ENCODE data around the gene RESF1.
"Not testable (repeated sequence)": the region's sequence is repeated elsewhere in the genome, so short reads cannot be mapped to it uniquely, and the experiment has no call there.

Gene RESF1, protein sequence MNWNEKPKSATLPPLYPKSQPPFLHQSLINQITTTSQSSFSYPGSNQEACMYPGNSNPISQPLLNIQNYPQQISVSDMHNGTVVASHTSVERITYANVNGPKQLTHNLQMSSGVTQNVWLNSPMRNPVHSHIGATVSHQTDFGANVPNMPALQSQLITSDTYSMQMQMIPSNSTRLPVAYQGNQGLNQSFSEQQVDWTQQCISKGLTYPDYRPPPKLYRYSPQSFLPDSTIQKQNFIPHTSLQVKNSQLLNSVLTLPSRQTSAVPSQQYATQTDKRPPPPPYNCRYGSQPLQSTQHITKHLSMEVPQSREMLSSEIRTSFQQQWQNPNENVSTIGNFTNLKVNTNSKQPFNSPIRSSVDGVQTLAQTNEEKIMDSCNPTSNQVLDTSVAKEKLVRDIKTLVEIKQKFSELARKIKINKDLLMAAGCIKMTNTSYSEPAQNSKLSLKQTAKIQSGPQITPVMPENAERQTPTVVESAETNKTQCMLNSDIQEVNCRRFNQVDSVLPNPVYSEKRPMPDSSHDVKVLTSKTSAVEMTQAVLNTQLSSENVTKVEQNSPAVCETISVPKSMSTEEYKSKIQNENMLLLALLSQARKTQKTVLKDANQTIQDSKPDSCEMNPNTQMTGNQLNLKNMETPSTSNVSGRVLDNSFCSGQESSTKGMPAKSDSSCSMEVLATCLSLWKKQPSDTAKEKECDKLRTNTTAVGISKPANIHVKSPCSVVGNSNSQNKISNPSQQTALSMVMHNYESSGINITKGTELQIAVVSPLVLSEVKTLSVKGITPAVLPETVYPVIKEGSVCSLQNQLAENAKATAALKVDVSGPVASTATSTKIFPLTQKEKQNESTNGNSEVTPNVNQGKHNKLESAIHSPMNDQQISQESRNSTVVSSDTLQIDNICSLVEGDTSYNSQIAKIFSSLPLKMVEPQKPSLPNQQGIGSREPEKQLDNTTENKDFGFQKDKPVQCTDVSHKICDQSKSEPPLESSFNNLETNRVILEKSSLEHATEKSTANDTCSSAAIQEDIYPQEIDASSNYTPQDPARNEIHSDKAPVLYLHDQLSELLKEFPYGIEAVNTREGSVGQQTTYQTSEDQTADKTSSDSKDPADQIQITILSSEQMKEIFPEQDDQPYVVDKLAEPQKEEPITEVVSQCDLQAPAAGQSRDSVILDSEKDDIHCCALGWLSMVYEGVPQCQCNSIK (N-terminal part only)

DNA sequence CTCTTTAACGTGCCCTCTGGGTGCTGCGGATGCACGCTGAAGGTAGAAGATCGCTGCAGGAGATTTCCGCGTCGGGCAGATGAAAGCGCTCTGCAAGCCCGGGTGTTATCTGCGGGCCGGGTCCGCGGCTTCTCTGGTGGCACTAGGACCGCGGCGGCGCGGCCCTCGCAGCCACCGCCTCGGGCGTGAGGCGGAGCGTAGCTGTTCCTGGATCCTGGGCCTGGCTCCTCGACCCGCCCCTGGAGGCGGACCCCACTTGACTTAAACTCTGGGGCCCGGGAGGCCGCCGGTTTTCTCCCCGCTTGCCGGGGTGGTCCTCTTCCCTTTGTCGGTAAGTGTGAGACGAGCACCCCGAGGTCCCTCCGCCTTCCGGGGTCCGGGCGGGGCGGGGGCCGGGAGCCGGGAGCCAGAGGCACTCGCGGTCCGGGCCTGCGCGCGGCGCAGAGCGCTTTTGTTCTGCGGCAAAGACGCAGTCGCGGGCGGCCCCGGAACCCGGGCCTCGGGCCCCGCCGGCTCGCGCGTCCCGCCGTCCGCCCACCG lies at the start of gene RESF1:
Gene RESF1 (plus strand): TSS at position 255 of the 540 bp plus-strand sequence. CDS start 21,541 bp downstream, outside the sequence.
- no peak for FAIRE-seq

DNA sequence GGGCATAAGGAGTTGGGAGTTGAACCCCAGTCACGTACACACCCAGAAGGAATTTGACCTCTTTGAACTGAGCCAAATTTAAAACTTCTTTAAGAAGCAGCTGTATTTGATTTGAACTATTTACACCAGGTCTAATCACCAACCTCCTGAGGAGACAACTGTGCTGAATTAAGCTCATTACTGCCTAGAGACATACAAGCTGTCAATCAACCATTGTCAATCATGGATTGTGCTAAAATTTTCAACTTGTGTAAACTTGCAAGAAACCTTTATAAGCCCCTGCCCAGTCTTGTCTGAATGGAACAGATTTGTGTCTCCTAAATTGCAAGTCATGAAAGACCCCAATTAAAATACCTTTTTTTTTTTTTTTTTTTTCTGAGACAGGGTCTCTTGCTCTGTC lies 44.3 kb upstream of the RESF1 start:
- FAIRE-seq: no peak

DNA sequence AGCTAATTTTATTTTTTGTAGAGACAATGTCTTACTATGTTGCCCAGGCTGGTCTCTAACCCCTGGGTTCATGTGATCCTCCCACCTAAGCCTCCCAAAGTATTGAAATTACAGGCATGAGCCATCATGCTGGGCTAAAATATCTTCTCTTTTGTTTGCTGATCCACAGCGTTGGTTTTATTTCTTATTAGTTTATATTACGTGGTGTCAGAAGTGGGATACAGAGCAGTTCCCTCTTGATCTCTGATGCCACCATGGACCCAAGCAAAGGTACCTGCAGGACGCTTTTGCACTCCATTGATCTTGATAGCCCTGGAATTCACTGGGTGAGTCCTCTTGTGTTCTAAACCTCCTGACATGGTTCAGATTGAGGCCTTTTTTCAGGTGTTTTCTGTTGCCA lies 43.8 kb upstream of the RESF1 start:
- FAIRE-seq: no peak

- FAIRE-seq: no peak
Measured at GRCh38 chr12:31922341-31923062, 36.7 kb upstream of the RESF1 start.

- FAIRE-seq: no peak
Measured at GRCh38 chr12:31923063-31923412, 36.2 kb upstream of the RESF1 start.

GRCh38 chr12:31928246-31929026 lies 30.8 kb upstream of the RESF1 start:
- no peak for FAIRE-seq

DNA sequence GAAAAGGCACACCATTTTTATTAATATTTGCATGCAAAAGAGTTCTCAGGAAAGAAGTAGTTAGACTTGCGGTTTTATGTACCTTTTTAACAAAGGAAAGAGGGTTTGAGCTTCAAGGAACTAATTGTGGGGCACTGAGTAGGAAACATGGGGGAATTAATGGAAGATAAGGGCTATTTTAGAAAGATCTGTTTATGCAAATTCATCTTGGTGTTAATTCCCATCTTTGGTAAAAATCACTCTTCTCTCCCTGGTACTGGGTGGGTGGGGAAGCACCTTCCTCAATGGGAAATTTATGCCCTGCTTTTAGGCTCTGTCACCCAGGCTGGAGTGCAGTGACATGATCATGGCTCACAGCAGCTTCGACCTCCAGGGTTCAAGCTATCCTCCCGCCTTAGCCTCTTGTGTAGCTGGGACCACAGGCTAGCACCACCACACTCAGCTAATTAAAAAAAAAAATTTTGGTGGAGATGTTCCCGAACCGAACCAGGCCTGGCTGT lies 30.1 kb upstream of the RESF1 start:
- no peak for FAIRE-seq

GRCh38 chr12:31931796-31932715 lies 27.2 kb upstream of the RESF1 start:
- FAIRE-seq: no peak

DNA sequence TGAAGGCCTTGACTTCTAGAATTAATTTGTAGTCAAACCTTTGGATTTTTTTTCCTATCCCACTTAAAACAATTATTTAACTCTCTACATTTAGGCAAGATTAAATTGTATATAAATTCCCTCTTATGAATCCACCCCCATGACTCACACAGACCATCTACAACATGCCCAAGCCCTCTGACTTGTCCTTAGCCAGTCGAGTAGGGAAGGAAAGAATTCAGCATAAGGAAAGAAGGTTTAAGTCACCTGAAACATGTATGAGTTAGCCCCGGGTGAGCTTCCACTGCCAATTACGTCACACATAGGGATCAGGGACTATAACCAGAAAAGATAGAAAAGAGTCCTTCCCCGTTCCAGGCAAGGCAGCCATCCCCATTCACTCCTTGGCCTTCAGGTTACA lies 14.9 kb upstream of the RESF1 start:
- FAIRE-seq: no peak

DNA sequence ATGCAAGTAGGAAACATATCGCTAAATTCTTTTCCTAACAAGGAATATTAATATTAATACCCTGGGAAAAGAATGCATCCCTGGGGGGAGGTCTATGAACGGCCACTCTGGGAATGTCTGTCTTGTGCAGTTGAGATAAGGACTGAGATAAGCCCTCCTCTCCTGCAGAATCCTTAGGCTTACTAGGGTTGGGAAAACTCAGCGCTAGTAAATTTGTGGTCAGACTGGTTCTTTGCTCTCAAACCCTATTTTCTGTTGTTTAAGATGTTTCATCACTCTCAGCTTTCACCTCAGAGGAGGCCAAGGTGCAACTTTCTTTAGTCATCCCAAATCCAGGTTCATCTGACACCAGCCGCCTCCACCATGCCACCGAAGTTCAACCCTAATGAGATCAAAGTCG lies 11.2 kb upstream of the RESF1 start:
- no peak for FAIRE-seq

- not testable (repeated sequence) for FAIRE-seq
Measured at GRCh38 chr12:31948697-31949359, 10.4 kb upstream of the RESF1 start.

DNA sequence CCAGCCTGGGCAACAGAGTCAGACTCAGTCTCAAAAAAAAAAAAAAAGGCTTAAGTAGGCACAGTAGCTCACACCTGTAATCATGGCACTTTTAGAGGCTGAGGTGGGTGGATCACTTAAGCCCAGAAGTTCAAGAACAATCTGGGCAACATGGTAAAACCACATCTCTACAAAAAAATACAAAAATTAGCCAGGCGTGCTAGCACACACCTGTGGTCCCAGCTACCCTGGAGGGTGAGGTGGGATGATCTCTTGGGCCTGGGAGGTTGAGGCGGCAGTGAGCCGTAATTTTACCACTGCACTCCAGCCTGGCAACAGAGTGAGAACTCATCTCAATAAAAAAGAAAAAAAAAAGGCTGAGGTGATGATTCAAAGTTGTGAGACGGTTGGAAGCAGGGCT lies 9.1 kb upstream of the RESF1 start:
- FAIRE-seq: no peak

GRCh38 chr12:31950492-31950891 lies 8.7 kb upstream of the RESF1 start:
- FAIRE-seq: no peak

GRCh38 chr12:31951008-31951407 lies 8.2 kb upstream of the RESF1 start:
- FAIRE-seq: no peak

- no peak for FAIRE-seq
Measured at GRCh38 chr12:31951939-31952338, 7.3 kb upstream of the RESF1 start.

GRCh38 chr12:31952418-31952817 lies 6.8 kb upstream of the RESF1 start:
- FAIRE-seq: no peak

GRCh38 chr12:31954925-31955858 lies 4.0 kb upstream of the RESF1 start:
- FAIRE-seq: no peak

DNA sequence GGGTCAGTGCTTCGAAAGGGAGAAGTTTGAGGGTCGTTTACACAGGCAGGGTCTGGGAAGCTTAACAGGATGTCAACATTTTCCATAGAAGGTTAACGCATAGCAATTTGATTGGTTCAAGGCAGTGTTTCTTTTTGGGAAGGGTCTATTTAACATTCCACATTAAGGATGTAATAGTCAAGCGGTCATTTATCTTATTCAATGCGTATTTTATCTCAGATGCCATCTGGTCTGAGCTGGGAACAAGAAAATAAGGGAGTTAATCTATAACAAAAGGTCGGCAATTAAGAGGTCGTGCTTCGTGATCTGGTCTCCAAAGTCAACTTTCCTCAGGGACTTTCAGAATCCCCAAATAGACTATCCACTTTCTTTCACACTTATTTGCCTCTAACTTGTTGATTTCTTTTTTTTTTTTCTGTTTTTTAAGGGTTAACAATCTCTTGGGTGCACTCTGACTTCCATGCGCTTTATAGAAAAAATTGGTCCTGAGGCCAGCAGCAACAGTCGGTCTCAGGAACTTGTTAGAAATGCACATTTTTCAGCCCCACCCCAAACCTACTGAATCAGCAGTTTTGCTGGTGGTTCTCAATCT lies 550 bp upstream of the RESF1 start:
- no peak for FAIRE-seq

All from A204.1 (cell line).